GM12873 (cell line): ENCODE results near the gene CASKIN2.

Experiments used
- CTCF ChIP-seq: IDR thresholded peaks from 2 replicates; pipeline ENCODE4 v1.5.1; 2012; ENCODE audit warnings: low read depth, mild to moderate bottlenecking, moderate library complexity, low read length, control low read depth; ENCODE audit not compliant: insufficient read depth; ENCODE audit errors: missing control alignments

Gene CASKIN2

GRCh38 chr17:75505152-75505409, 10.3 kb downstream of the CASKIN2 start:
- no peak for TF ChIP-seq CTCF

GRCh38 chr17:75504347-75505151, 10.8 kb downstream of the CASKIN2 start:
- peak; percentile 90 for TF ChIP-seq CTCF

- no peak for TF ChIP-seq CTCF
Measured at GRCh38 chr17:75503976-75504346, 11.4 kb downstream of the CASKIN2 start.

- no peak for TF ChIP-seq CTCF
Measured at GRCh38 chr17:75503337-75503950, 11.9 kb downstream of the CASKIN2 start.

- TF ChIP-seq CTCF: no peak
Measured at GRCh38 chr17:75502721-75503329, 12.5 kb downstream of the CASKIN2 start.

GRCh38 chr17:75502072-75502720, 13.1 kb downstream of the CASKIN2 start:
- TF ChIP-seq CTCF: no peak
